ENCODE data around the gene LMO1. TPM values are rescaled to one million over a fixed set of nuclear protein-coding genes. Genes with fewer than 3 reads are reported as not detected.
A peak's percentile ranks its signal among the peaks of the same experiment; 100 is the strongest.

LMO1 gene
- polyA plus RNA-seq, 1 of the 3 experiments (the other 2 are of a cell fraction): 0.12 TPM

- CTCF ChIA-PET: interaction anchor here (1.1 to 29.7 kb wide), 3 partner anchors 14 to 233 kb away, joined by 3 to 604 read pairs (median 302); partner anchors contain the start of gene LMO1
- POLR2A ChIA-PET: interaction anchor here (0.9 kb wide), 1 partner anchor 115 kb away, joined by 3 read pairs; no protein-coding TSS in a partner anchor
- TF ChIP-seq FOXJ3 (CRISPR knock-in tag; IDR thresholded peaks at IDR 0.05): no peak
- no peak for TF ChIP-seq POLR2AphosphoS5 (IDR thresholded peaks at IDR 0.05; ENCODE audit: low read depth, low read length)
- no peak for TF ChIP-seq RFX5 (IDR thresholded peaks at IDR 0.05; ENCODE audit: low read length)
- no peak for TF ChIP-seq TAF1 (IDR thresholded peaks at IDR 0.05; ENCODE audit: borderline replicate concordance, low read depth, low read length)
- no peak for TF ChIP-seq GATA2 (CRISPR knock-in tag; IDR thresholded peaks at IDR 0.05)
- no peak for TF ChIP-seq EP300 (IDR thresholded peaks at IDR 0.05; ENCODE audit: borderline replicate concordance in 1 of 2, low read depth in 1 of 2, low read length in 1 of 2)
- no peak for TF ChIP-seq GABPA (IDR thresholded peaks at IDR 0.05; ENCODE audit: low read depth)
- TF ChIP-seq RXRA (IDR thresholded peaks at IDR 0.05; ENCODE audit: borderline replicate concordance, low read depth): no peak
- TF ChIP-seq FOXM1 (IDR thresholded peaks at IDR 0.05; ENCODE audit: low read depth): no peak
- no peak for TF ChIP-seq YY1 (IDR thresholded peaks at IDR 0.05; ENCODE audit: low read depth)
- TF ChIP-seq ZBTB33 (IDR thresholded peaks at IDR 0.05; ENCODE audit: borderline replicate concordance, low read depth): no peak
- TF ChIP-seq TCF12 (IDR thresholded peaks at IDR 0.05): no peak
- TF ChIP-seq PBX3 (IDR thresholded peaks at IDR 0.05): no peak
- no peaks in the 10 kb centered on the region for H4K20me1 ChIP-seq (ENCODE audit: insufficient read depth)
- H3K9me2 ChIP-seq: no peaks in the 10 kb centered on the region
- H2AFZ ChIP-seq (ENCODE audit: low read depth): no peak overlapping the region
- DNase-seq: no peak
- H3K4me1 ChIP-seq (ENCODE audit: control insufficient read depth in 1 of 2, insufficient read depth in 2 of 2, low read depth in 1 of 2, low read length in 1 of 2): peaks cover 0 to 87% of the 10 kb centered on the region in 2 experiments; a peak in 2 of 4 replicates
- H3K4me3 ChIP-seq (ENCODE audit: low read depth in 2 of 2, low read length in 1 of 2): no peak overlapping the region
- WGBS (ENCODE audit: low lambda C conversion rate): 77% methylated on average over 6 of the region's 6 CpGs
- H3K4me2 ChIP-seq: no peak overlapping the region
- H3F3A ChIP-seq (replicated peaks; ENCODE audit: insufficient read depth): no peaks in the 10 kb centered on the region
- H3K27ac ChIP-seq (ENCODE audit: low read depth in 2 of 2, low read length in 1 of 2): peak overlapping the region in 1 of 2 experiments; percentile 99; a peak in 2 of 4 replicates
- no peak overlapping the region for H3K9ac ChIP-seq
- H3K27me3 ChIP-seq (ENCODE audit: insufficient read depth): no peaks in the 10 kb centered on the region; the same call in 1 of the 2 replicates
- no peaks in the 10 kb centered on the region for H3K9me3 ChIP-seq
- H3K36me3 ChIP-seq (replicated peaks in 1 of 2; ENCODE audit: control insufficient read depth in 1 of 2, insufficient read depth in 2 of 2, low read length in 1 of 2): no peaks in the 10 kb centered on the region
- H3K79me2 ChIP-seq (ENCODE audit: insufficient read depth): no peaks in the 10 kb centered on the region
These were observed 24.0 kb downstream of the LMO1 start for GRCh38 chr11:8239536-8240228.

GRCh38 chr11:8239040-8239439, 24.6 kb downstream of the LMO1 start:
- CTCF ChIA-PET: interaction anchor here (1.2 to 29.7 kb wide), 3 partner anchors 8 to 24 kb away, joined by 5 to 604 read pairs (median 302); partner anchors contain the start of gene LMO1
- 43% methylated on average over 4 of the region's 4 CpGs for WGBS (ENCODE audit: low lambda C conversion rate)

More at GRCh38 chr11:8239040-8239439, 24.6 kb downstream of the LMO1 start:
- POLR2A ChIA-PET: interaction anchor here (0.9 to 1.3 kb wide), 2 partner anchors 25 to 115 kb away, joined by 3 read pairs; partner anchors contain the start of gene LMO1
- TF ChIP-seq EZH2phosphoT487 (IDR thresholded peaks at IDR 0.05; ENCODE audit: borderline replicate concordance, low read depth): no peak
- TF ChIP-seq RCOR1 (IDR thresholded peaks at IDR 0.05; ENCODE audit: low read length): peak; percentile 53; the same call in 1 of the 2 replicates
- Histone ChIP-seq H3K36me3 (replicated peaks in 1 of 2; ENCODE audit: control insufficient read depth in 1 of 2, insufficient read depth in 2 of 2, low read length in 1 of 2) (no peaks in the 10 kb centered on the region), H3K79me2 (ENCODE audit: insufficient read depth) (no peaks in the 10 kb centered on the region), H3K4me3 (ENCODE audit: low read depth in 2 of 2, low read length in 1 of 2) (no peak overlapping the region), H3K27ac (ENCODE audit: low read depth in 2 of 2, low read length in 1 of 2) (peak overlapping the region in 1 of 2 experiments; percentile 99; a peak in 2 of 4 replicates), H3K4me2 (no peak overlapping the region), H3K9me3 (no peaks in the 10 kb centered on the region), H3K9ac (no peak overlapping the region), H4K20me1 (ENCODE audit: insufficient read depth) (no peaks in the 10 kb centered on the region), H3K9me2 (no peaks in the 10 kb centered on the region), H3K4me1 (ENCODE audit: control insufficient read depth in 1 of 2, insufficient read depth in 2 of 2, low read depth in 1 of 2, low read length in 1 of 2) (peaks cover 0 to 87% of the 10 kb centered on the region in 2 experiments; a peak in 2 of 4 replicates), H2AFZ (ENCODE audit: low read depth) (no peak overlapping the region), H3K27me3 (ENCODE audit: insufficient read depth) (no peaks in the 10 kb centered on the region; the same call in 1 of the 2 replicates), H3F3A (replicated peaks; ENCODE audit: insufficient read depth) (no peaks in the 10 kb centered on the region)
- no peak for DNase-seq
